Panc1 (cell line): Measurements from ENCODE around the gene TJP1.

Experiments used
- SIN3A ChIP-seq: IDR thresholded peaks from 2 replicates; pipeline ENCODE4 v1.6.1; 2012; ENCODE audit warnings: low read depth, mild to moderate bottlenecking, low read length, moderate library complexity, borderline replicate concordance; ENCODE audit not compliant: insufficient read depth
- TCF7L2 ChIP-seq: IDR thresholded peaks from 2 replicates; pipeline ENCODE4 v1.6.1; 2011; ENCODE audit warnings: mild to moderate bottlenecking, low read depth, low read length, inconsistent platforms
- TF ChIP-seq, protein P1 (sequence below): fragments of 450-650 bp; IDR thresholded peaks from 2 replicates; pipeline ENCODE4 v1.5.1; 2017; ENCODE audit warnings: mild to moderate bottlenecking

DNA sequence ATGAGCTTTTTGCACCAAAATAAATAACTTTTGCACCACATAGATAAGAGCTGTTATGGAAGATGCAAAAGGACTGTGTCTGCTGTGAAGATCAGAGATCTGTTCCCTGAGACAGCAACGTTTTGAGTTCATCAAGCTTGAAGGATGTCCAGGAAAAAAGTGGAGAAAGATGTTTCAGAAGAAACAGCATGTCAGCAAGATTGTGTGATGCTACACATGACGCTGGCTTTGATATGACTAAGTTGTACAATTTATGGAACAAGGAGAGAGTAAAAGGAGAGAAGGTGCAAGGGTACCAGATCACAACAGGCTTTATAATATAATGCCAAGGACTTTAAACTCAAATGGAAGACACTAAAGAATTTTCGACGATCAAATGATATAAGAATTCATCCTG, 16.6 kb downstream of the TJP1 start:
- TF ChIP-seq TCF7L2: no peak
- TF ChIP-seq, protein P1, sequence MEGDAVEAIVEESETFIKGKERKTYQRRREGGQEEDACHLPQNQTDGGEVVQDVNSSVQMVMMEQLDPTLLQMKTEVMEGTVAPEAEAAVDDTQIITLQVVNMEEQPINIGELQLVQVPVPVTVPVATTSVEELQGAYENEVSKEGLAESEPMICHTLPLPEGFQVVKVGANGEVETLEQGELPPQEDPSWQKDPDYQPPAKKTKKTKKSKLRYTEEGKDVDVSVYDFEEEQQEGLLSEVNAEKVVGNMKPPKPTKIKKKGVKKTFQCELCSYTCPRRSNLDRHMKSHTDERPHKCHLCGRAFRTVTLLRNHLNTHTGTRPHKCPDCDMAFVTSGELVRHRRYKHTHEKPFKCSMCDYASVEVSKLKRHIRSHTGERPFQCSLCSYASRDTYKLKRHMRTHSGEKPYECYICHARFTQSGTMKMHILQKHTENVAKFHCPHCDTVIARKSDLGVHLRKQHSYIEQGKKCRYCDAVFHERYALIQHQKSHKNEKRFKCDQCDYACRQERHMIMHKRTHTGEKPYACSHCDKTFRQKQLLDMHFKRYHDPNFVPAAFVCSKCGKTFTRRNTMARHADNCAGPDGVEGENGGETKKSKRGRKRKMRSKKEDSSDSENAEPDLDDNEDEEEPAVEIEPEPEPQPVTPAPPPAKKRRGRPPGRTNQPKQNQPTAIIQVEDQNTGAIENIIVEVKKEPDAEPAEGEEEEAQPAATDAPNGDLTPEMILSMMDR: no peak
- TF ChIP-seq SIN3A: no peak
